MCF 10A (cell line): ENCODE results near the gene PTRH1. TPM values are rescaled to one million over a fixed set of nuclear protein-coding genes. Genes with fewer than 3 reads are reported as not detected.

Experiments used
- BruUV-seq: library from RNA; stranded (reverse); fragments of 400-500 nt; replicated peaks from 2 replicates; lab custom pipeline; 2021; lab: Mats Ljungman, UMichigan
- CTCF ChIA-PET: fragments of 300-600 bp; sonication (Branson Sonifier 250); formaldehyde crosslinking; extraction: SDS; loops from one replicate; lab custom pipeline; 2021; ENCODE audit warnings: antibody characterized with exemption, inconsistent platforms; lab: Yijun Ruan, JAX
- POLR2A ChIA-PET: fragments of 300-600, 350-650 bp; sonication (Branson Sonifier 250); formaldehyde crosslinking; extraction: SDS; loops from one replicate; lab custom pipeline; 2020; ENCODE audit warnings: antibody characterized with exemption, inconsistent platforms; lab: Yijun Ruan, JAX
- DNase-seq: peaks from one replicate; pipeline ENCODE4 v3.0.0-alpha.2; 2018; ENCODE audit not compliant: unreplicated experiment
- H3K27ac Mint-ChIP-seq: one replicate; pipeline ENCODE4 v1.8.0; 2022; ENCODE audit warnings: mild to moderate bottlenecking, low read depth, mixed read lengths; ENCODE audit not compliant: unreplicated experiment
- H3K27me3 Mint-ChIP-seq: one replicate; pipeline ENCODE4 v1.8.0; 2022; ENCODE audit warnings: mixed read lengths; ENCODE audit not compliant: insufficient read depth, unreplicated experiment
- H3K36me3 Mint-ChIP-seq: one replicate; pipeline ENCODE4 v1.8.0; 2022; ENCODE audit warnings: mild to moderate bottlenecking, moderate library complexity, mixed read lengths; ENCODE audit not compliant: insufficient read depth, unreplicated experiment
- H3K4me1 Mint-ChIP-seq: one replicate; pipeline ENCODE4 v1.8.0; 2022; ENCODE audit warnings: mixed read lengths; ENCODE audit not compliant: insufficient read depth, unreplicated experiment
- H3K4me3 Mint-ChIP-seq: one replicate; pipeline ENCODE4 v1.8.0; 2022; ENCODE audit warnings: mild to moderate bottlenecking, moderate library complexity, mixed read lengths; ENCODE audit not compliant: unreplicated experiment
- H3K9me3 Mint-ChIP-seq: one replicate; pipeline ENCODE4 v1.8.0; 2022; ENCODE audit warnings: mixed read lengths; ENCODE audit not compliant: unreplicated experiment
- CTCF ChIP-seq: fragments of 200-600 bp; IDR thresholded peaks from one replicate; pipeline ENCODE4 v1.8.0; 2022; ENCODE audit warnings: antibody characterized with exemption, mild to moderate bottlenecking; ENCODE audit not compliant: unreplicated experiment
- intact Hi-C: fragments of 100-400 bp; cut with micrococcal nuclease; formaldehyde crosslinking; loops from 2 replicates; pipeline ENCODE4 v1.14.1; 2022
- total RNA-seq: library from RNA; stranded (reverse); gene quantifications from 2 replicates; pipeline ENCODE4 v1.2.3, GENCODE V29; 2022

The PTRH1 gene
- total RNA-seq, 1 experiment from 2014 or later = 35.2 TPM

DNA sequence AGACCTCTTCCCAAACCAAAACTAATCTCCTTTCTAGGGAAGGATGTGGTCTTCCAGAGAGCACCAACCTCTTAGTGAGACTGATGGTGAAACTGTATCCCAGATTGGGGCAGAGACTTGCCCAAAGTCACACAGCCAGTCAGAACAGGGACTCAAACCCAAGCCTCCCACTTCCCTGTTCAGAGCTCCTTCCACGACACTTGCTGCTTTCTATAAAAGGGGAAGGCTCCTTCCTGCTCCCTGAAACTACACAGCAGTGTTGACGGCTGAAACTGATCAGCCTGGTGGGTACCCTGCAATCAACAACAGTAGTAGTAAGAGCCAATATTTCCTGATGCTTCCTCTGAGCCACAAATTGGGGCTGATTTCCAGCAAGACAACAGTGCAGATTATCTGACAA, 18.2 kb upstream of the PTRH1 start:
- Mint-ChIP-seq H3K4me3 (no peak overlapping the region), H3K9me3 (no peaks in the 10 kb centered on the region), H3K27ac (no peak overlapping the region), H3K4me1 (no peaks in the 10 kb centered on the region), H3K36me3 (peaks cover 6% of the 10 kb centered on the region), H3K27me3 (no peaks in the 10 kb centered on the region)
- intact Hi-C loops = loop anchor here (1.0 to 5.0 kb wide), 3 partner anchors 26 to 231 kb away; no protein-coding TSS in a partner anchor
- no peak for TF ChIP-seq CTCF
- BruUV-seq = TSS peak; percentile 37
- no peak for DNase-seq
- ChIA-PET POLR2A (interaction anchor here (0.8 to 1.3 kb wide), 3 partner anchors 111 to 143 kb away, joined by 3 read pairs; no protein-coding TSS in a partner anchor), CTCF (interaction anchor here (1.6 to 4.2 kb wide), 4 partner anchors 127 to 143 kb away, joined by 7 to 53 read pairs (median 12); no protein-coding TSS in a partner anchor)

GRCh38 chr9:127732444-127732843, 17.0 kb upstream of the PTRH1 start:
- H3K36me3 Mint-ChIP-seq = peaks cover 6% of the 10 kb centered on the region
- CTCF ChIA-PET = interaction anchor here (0.7 to 4.2 kb wide), 2 partner anchors 9 to 142 kb away, joined by 3 to 53 read pairs; no protein-coding TSS in a partner anchor
- POLR2A ChIA-PET = interaction anchor here (0.8 kb wide), 1 partner anchor 142 kb away, joined by 3 read pairs; no protein-coding TSS in a partner anchor

GRCh38 chr9:127731938-127732337, 16.5 kb upstream of the PTRH1 start:
- TF ChIP-seq CTCF = no peak
- Mint-ChIP-seq H3K36me3 (peaks cover 6% of the 10 kb centered on the region), H3K27me3 (no peaks in the 10 kb centered on the region), H3K9me3 (no peaks in the 10 kb centered on the region), H3K4me3 (no peak overlapping the region), H3K27ac (no peak overlapping the region), H3K4me1 (no peaks in the 10 kb centered on the region)
- POLR2A ChIA-PET = no interaction called here
- CTCF ChIA-PET = interaction anchor here (0.8 kb wide), 1 partner anchor 142 kb away, joined by 4 read pairs; no protein-coding TSS in a partner anchor
- intact Hi-C loops = loop anchor here (5.0 kb wide), 1 partner anchor 230 kb away; no protein-coding TSS in a partner anchor
- no peak for DNase-seq
- BruUV-seq = no TSS peak

More at GRCh38 chr9:127732444-127732843, 17.0 kb upstream of the PTRH1 start:
- no peak for TF ChIP-seq CTCF
- no peak overlapping the region for H3K4me3 Mint-ChIP-seq
- H3K27ac Mint-ChIP-seq = no peak overlapping the region
- BruUV-seq = no TSS peak
- intact Hi-C loops = loop anchor here (5.0 kb wide), 1 partner anchor 230 kb away; no protein-coding TSS in a partner anchor
- H3K27me3 Mint-ChIP-seq = no peaks in the 10 kb centered on the region
- no peak for DNase-seq
- H3K4me1 Mint-ChIP-seq = no peaks in the 10 kb centered on the region
- H3K9me3 Mint-ChIP-seq = no peaks in the 10 kb centered on the region

DNA sequence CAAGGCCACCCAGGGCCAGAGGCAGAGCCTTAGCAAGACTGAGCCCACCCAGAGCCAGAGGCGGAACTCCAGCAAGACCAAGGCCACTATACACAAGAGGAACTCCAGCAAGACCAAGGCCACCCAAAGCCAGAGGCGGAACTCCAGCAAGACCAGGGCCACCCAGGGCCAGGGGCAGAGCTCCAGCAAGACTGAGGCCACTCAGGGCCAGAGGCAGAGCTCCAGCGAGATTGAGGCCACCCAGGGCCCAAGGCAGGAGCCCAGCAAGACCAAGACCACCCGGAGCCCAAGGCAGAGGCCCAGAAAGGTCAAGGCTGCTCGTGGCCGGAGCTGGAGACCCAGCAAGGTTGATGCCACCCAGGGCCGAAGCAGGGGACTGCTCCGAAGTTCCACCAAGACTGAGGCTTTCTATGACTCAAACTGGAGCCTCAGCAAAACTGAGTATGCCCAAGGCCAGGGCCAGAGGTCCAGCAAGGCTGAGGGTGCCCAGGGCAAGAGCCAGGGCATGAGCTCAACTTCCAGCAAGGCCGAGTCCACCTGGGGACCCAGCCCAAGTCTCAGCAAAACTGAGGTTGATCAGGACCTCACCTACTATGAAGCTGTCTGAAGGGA, 15.4 kb upstream of the PTRH1 start:
- intact Hi-C loops = loop anchor here (5.0 kb wide), 1 partner anchor 229 kb away; no protein-coding TSS in a partner anchor
- no peaks in the 10 kb centered on the region for H3K4me1 Mint-ChIP-seq
- CTCF ChIA-PET = interaction anchor here (0.8 to 1.0 kb wide), 2 partner anchors 42 to 141 kb away, joined by 4 read pairs; no protein-coding TSS in a partner anchor
- H3K4me3 Mint-ChIP-seq = no peak overlapping the region
- BruUV-seq = no TSS peak
- TF ChIP-seq CTCF = no peak
- no peak for DNase-seq
- no peaks in the 10 kb centered on the region for H3K27me3 Mint-ChIP-seq
- H3K9me3 Mint-ChIP-seq = no peaks in the 10 kb centered on the region
- H3K36me3 Mint-ChIP-seq = peaks cover 6% of the 10 kb centered on the region
- H3K27ac Mint-ChIP-seq = no peak overlapping the region
- POLR2A ChIA-PET = no interaction called here
